Left lobe of liver (tissue), 2 donors: ENCODE measurements around the gene ADGB. TPM values are rescaled to one million over a fixed set of nuclear protein-coding genes. Genes with fewer than 3 reads are reported as not detected.
"Not testable (repeated sequence)": the region's sequence is repeated elsewhere in the genome, so short reads cannot be mapped to it uniquely, and the experiment has no call there.

Experiments used
- ATAC-seq: fragments of 200-7000 bp; cut with Tn5 transposase; one replicate; pipeline ENCODE4 v1.9.1; 2020; ENCODE audit warnings: mild to moderate bottlenecking, moderate library complexity
- DNase-seq: peaks from one replicate; pipeline ENCODE4 v3.0.0-alpha.2; 2020; ENCODE audit warnings: low spot score
- total RNA-seq: library from RNA; stranded (reverse); gene quantifications from one replicate; pipeline ENCODE4 v1.2.1, GENCODE V29; 2021
- donor health status: DM: no; HTN: no; CAD: no; lungs with moderate emphysema.
- donor health status: DM: no; HTN: yes; CAD: no.

ADGB gene
- total RNA-seq, 1 donor from 2014 or later: not detected

- DNase-seq: no peak
- ATAC-seq: no peak
Observed at GRCh38 chr6:146753306-146753705, 154.5 kb downstream of the ADGB start.

GRCh38 chr6:146767632-146768031 is 168.9 kb downstream of the ADGB start:
- DNase-seq: no peak
- no peak for ATAC-seq

- no peak for DNase-seq
- no peak for ATAC-seq
Observed at GRCh38 chr6:146768722-146769121, 169.9 kb downstream of the ADGB start.

- no peak for DNase-seq
- ATAC-seq: no peak
Observed at GRCh38 chr6:146770275-146770964, 171.6 kb downstream of the ADGB start.

DNA sequence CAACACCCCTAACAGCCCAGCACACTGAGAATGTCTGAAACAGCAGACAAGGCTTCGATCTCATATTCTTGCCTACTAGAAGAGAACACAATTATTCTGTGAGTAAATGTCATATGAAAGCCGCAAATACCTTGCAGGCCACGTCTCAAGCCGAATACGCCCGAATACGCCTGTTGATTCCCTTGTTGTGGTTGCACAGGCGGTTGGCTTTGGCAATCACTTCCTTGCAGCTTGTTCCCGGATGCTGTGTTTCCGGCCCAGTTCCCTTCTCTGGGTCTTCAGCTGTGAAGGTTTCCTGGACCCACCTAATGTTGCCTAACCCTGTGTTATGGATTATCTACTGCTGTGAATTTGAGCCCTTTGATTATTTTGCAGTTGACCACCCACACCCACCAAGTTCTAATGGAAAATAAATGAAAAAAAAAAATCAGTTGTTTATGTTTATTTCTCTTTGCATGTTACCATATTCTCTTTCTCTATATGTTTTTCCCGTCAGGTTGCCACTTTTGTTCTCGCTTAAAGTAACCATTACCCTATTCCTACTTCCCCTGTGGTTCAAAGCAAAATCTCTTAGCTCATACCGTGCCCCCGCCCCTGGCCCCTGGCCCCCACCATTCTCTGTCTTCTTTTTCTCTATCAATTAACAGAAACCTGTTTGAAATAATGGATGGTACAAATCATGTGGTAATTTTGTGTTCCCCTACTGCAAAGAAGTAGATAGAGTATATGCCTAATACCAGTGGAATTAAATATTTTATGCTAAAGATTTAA is 172.4 kb downstream of the ADGB start:
- DNase-seq (peak; percentile 53), ATAC-seq (peak; percentile 25)

DNA sequence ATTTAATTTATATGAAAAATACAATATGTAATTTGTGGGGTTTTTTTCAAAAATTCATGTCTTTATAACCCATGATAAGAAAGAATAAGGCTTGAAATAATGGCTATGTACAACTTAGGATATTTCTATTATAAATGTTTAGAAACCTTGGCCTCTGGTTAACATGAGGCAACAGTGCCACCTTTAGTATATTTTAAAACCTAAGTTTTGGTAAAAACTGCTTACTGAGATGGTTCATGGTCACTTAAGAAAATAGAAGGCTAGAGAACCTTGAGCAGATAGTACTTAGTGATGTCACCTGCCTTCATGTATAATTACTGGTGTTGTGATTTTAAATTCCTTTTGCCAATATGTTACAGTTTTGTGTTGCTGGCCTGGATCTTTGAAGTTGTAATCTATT is 176.4 kb downstream of the ADGB start:
- ATAC-seq (no peak), DNase-seq (no peak)

DNA sequence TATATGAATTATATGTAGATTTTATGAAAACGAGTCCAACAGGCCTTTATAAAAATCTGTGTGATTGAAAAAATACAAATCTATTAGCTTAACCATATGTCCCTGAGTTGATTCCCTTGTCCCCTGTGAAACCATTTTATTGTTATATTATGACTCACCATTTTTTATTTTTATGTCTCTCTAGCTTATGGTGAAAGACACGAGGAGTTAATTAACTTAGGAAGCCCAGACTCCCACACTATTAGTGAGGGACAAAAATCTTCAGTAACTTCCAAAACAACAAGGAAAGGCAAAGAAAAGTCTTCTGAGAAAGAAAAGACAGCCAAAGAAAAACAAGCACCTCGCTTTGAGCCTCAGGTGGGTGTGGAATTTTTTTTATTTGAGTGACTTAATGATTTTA is 183.1 kb downstream of the ADGB start:
- no peak for DNase-seq
- no peak for ATAC-seq

DNA sequence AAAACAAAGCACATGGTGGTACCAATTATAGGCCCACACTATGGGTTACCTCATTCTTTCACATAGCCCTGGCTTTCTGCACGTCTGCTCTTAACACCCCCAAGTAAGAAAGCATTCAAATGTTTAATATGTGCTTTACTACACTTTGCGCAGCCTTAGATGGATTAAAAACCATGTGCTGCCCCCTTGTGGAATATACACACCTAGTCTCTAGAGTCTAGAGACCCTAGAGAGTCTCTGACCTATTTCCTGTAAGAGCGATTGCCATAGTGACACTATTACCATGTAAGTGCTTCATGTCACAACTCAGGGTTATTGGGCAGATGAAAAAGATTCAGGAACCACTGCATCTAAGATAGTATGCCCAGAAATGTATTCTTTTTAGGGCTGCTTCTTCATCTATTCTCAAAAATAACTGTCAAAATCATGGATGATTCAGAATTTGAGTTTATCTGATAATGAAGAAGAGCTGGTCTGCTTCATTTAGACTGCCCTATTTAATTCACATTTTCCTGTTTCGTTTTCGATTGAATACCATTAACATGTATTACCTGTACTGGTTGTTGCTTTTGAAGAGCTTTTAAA is 186.3 kb downstream of the ADGB start:
- peak; percentile 60 for ATAC-seq
- DNase-seq: no peak

GRCh38 chr6:146787876-146788508 is 189.2 kb downstream of the ADGB start:
- DNase-seq: no peak
- no peak for ATAC-seq

DNA sequence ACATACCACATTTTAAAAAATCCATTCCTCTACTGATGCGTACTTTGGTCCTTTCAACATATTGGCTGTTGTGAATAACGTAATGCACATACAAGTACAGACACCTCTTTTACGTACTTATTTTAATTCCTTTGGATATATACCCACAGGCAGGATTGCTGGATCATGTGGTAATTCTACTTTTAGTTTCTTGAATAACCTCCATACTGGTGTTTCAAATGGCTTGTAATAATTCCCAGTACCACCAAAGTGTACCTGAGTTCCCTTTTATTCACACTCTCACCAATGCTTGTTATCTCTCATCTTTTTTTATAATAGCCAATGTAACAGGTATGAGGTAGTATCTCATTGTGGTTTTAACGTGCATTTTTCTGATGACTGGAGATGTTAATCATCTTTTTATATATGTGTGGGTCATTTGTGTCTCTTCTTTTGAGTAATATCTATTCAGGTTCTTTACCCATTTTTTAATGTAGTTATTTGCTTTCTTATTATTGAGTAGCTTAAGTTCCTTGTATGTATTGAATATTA is 191.9 kb downstream of the ADGB start:
- ATAC-seq: no peak

GRCh38 chr6:146791930-146792329 is 193.2 kb downstream of the ADGB start:
- ATAC-seq (no peak), DNase-seq (no peak)

More for the DNA sequence above, 191.9 kb downstream of the ADGB start:
- DNase-seq: no peak

GRCh38 chr6:146793218-146793617 is 194.4 kb downstream of the ADGB start:
- not testable (repeated sequence) for ATAC-seq, DNase-seq

- no peak for ATAC-seq
- DNase-seq: no peak
Observed at GRCh38 chr6:146795479-146796133, 196.8 kb downstream of the ADGB start.

DNA sequence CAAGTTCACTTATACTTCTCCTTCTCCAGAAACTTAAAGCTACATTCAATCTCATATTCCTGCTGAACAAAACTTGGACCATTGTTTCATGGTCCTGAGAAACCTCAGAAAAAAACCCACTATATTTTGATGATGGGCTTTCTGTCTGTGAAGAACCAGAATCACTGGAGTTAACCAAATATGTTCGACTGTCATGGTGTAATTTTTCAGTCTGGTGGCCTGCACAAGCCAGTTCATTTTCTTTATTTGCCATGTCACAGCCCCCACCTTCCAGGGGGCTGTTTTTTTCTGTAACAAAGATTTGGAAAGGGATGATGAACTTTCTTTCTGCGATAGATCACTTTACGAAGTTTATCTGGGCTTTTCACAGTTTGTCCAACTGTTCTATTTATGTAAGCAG is 204.4 kb downstream of the ADGB start:
- DNase-seq, ATAC-seq: not testable (repeated sequence)

GRCh38 chr6:146803601-146804000 is 204.8 kb downstream of the ADGB start:
- no peak for DNase-seq
- ATAC-seq: peak; percentile 40

DNA sequence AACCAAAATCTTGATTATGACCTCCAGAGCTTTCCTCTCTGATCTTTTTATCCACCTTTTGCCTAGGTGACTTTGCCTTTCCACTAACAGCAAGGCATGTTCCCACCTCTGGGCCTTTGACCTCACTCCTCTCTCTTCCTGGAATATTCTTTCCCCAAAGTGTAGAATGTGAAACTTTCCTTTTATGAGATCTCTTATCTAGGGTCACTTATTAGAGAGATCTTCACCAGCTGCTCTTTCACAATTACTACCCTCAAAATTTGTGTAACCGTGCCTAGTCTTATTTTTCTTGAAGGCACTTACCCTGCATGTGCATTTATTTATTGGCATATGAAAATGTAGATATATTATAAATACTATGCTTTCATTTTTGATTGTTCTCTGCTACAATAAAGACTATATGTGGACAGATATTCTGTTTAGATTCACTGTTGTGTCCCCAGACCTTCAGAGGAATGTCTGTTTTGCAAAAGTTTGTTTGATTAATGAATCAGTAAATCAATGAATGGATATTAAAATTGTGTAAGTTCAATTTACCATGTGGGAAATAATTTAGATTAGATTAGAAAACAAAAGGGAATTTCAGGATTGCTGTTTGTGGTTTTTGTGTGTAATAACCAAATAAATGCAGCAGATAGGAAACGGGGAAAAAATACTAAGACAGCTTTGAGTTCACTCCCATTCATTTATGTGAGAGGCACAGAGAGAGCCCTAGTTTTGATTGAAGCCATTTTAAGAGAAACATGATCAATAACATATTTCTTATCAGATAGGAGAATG is 207.0 kb downstream of the ADGB start:
- ATAC-seq: no peak
- DNase-seq: no peak

- not testable (repeated sequence) for ATAC-seq
Observed at GRCh38 chr6:146809014-146809413, 210.2 kb downstream of the ADGB start.

DNA sequence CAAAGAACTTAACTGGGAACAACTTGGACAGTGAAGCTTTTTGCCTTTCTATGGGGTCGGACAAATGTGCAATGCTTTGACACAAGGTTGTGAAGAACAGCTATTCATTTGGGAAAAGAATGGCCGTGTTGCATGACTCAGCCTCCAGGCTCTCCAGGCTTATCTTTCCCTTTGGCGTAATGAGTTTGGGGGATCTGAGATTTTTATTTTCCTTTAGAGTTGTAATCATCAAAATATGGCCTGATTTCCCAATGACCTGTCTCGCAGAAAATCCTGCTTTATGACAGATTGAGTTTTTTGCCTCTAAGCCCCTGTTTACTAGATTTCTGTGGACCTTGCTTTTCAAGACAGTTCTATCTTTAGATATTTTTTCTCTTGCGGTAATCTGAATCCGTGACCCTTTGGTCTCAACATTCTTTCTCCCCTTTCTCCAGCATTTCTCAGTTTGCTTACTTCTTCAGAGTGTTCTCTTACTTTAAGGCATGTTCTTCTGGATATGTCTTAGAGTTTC is 214.1 kb downstream of the ADGB start:
- not testable (repeated sequence) for ATAC-seq

More at GRCh38 chr6:146809014-146809413, 210.2 kb downstream of the ADGB start:
- not testable (repeated sequence) for DNase-seq

GRCh38 chr6:146813554-146813953 is 214.8 kb downstream of the ADGB start:
- ATAC-seq: no peak
- DNase-seq: no peak

More for the DNA sequence above, 214.1 kb downstream of the ADGB start:
- not testable (repeated sequence) for DNase-seq
